Peyer's patch (tissue), 4 donors: ENCODE measurements around the gene MYO15B. TPM values are rescaled to one million over a fixed set of nuclear protein-coding genes. Genes with fewer than 3 reads are reported as not detected.
A peak's percentile ranks its signal among the peaks of the same experiment; 100 is the strongest.

Experiments
- DNase-seq, 3 donors: peaks; one replicate each; pipeline ENCODE4 v3.0.0-alpha.2; 2017 to 2019
- H3K27ac ChIP-seq, 4 donors: fragments of 200-600 bp; sonication (generic); one replicate each; pipeline ENCODE4 v1.5.1; 2016 to 2019
- H3K27me3 ChIP-seq, 2 donors: fragments of 200-600 bp; sonication (generic); one replicate each; pipeline ENCODE4 v1.5.1; 2019
- H3K36me3 ChIP-seq, 3 donors: fragments of 200-600 bp; sonication (generic); one replicate each; pipeline ENCODE4 v1.5.1; 2016 to 2019
- H3K4me1 ChIP-seq, 4 donors: fragments of 200-600 bp; sonication (generic); one replicate each; pipeline ENCODE4 v1.5.1; 2016 to 2019
- H3K4me3 ChIP-seq, 4 donors: fragments of 200-600 bp; sonication (generic); 1 replicate in 3 of 4; 2 replicates in 1 of 4; pipeline ENCODE4 v1.5.1; 2016 to 2019; ENCODE audit warnings: mild to moderate bottlenecking in 1 of 4
- H3K9me3 ChIP-seq, 4 donors: fragments of 200-600 bp; sonication (generic); one replicate each; pipeline ENCODE4 v1.5.1; 2016 to 2019; ENCODE audit warnings: mild to moderate bottlenecking in 1 of 4
- CTCF ChIP-seq, 6 experiments: fragments of 450-650 bp in 4 of 6; fragments of 200-600 bp in 2 of 6; sonication (generic) in 1 of 6; IDR thresholded peaks; one replicate each; pipeline ENCODE4 v1.5.1; 2017 to 2019; ENCODE audit warnings: antibody characterized with exemption in 6 of 6, mild to moderate bottlenecking in 3 of 6, moderate library complexity in 1 of 6
- POLR2A ChIP-seq, 2 donors: fragments of 450-650 bp; IDR thresholded peaks; one replicate each; pipeline ENCODE4 v1.5.1; 2017; ENCODE audit warnings: antibody characterized with exemption in 2 of 2, mild to moderate bottlenecking in 2 of 2, moderate library complexity in 2 of 2
- total RNA-seq, 4 donors: library from RNA; depleted of rRNA; stranded (reverse); fragments of >200 nt; gene quantifications; one replicate each; pipeline ENCODE4 v1.1.0, GENCODE V29; 2016

Gene MYO15B
- total RNA-seq, 4 donors from 2014 or later, result 552 to 2,671 (median 1,951) TPM

- Histone ChIP-seq H3K36me3 (no peaks in the 10 kb centered on the region), H3K4me3 (no peak overlapping the region), H3K4me1 (peaks cover 0 to 32% (median 0%) of the 10 kb centered on the region in 4 donors), H3K9me3 (no peaks in the 10 kb centered on the region), H3K27ac (peak overlapping the region in 1 of 4 donors; percentile 62), H3K27me3 (no peaks in the 10 kb centered on the region)
- no peak for DNase-seq
- no peak for TF ChIP-seq POLR2A (IDR thresholded peaks at IDR 0.05)
- TF ChIP-seq CTCF (IDR thresholded peaks at IDR 0.05), result no peak
These were observed 53.7 kb downstream of the MYO15B start for GRCh38 chr17:75641343-75641742.

DNA sequence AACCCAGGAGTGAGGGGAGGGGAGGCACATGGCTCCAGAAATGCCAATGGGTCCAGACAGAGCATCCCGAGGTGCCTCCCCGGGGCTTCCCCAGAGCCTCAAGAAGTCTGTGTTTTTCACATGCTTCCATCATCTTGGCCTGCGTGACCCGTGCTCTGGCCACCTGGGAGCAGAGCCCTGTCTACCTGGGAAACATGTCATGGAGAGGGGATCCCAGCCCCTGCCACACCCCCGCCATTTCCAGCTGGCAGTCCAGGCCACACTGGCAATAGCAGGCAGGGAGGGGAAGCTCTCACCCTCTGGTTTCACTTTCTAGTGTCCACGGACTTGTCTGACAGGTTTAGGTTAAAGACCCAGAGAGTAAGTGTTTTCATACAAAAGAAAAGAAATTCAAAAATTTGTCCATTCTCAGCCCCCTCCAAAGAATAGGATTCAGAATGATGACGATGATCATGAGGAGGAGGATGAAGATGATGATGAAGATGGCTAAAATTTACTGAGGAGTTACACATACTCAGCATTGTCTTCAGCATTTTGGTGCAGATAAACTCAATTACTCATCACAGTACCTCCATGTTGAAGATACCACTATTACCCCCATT lies 54.7 kb downstream of the MYO15B start:
- no peak overlapping the region for H3K4me3 ChIP-seq
- peak in 1 of 3 donors; percentile 60 for DNase-seq
- peak overlapping the region in 2 of 4 donors; percentile 16 to 62 for H3K27ac ChIP-seq
- H3K36me3 ChIP-seq, result no peaks in the 10 kb centered on the region
- H3K27me3 ChIP-seq, result no peaks in the 10 kb centered on the region
- no peaks in the 10 kb centered on the region for H3K9me3 ChIP-seq
- TF ChIP-seq CTCF (IDR thresholded peaks at IDR 0.05) (no peak), POLR2A (IDR thresholded peaks at IDR 0.05) (no peak)
- H3K4me1 ChIP-seq, result peaks cover 0 to 26% (median 0%) of the 10 kb centered on the region in 4 donors

DNA sequence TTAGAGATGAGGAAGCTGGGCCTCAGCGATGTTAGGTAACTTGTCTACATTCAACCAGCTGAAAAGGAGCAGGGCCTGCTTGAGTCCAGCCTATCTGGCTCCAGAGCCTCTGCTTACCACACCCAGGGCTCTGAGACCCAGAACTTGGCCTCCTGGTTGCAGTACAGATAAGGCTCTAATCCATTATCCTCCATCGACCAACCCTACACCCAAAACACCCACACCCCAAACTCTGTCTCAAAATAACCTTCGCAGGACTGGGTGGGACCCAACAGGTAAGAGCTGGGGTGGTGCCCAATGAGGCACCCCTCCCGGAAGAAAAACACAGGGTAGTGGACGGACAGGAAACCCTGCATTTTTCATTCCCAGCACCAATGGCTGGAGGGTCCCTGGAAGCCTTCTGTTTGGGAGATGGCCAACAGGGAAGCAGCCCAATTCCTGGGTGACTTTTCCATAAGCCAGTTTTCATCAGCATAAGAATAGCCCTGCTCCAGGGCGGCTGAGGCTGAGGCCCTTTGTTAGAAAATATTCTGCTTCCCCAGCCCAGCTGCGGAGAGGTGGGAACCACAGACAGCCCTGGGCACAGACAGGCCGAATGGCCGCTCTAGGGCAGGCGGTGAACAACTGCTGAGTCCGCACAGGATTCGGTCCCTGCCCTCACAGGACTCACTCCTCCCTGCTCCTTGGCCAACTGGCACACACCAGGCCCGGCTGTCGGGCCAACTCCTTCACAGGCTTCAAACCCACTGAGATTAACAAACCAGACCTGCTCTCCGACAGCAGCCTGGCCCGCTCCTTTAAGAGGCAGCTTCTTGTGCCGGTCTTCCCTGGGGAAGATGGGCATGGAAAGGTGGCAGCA lies 55.4 kb downstream of the MYO15B start:
- Histone ChIP-seq H3K36me3 (no peaks in the 10 kb centered on the region), H3K27ac (peak overlapping the region in 2 of 4 donors; percentile 16 to 62), H3K9me3 (no peaks in the 10 kb centered on the region), H3K27me3 (no peaks in the 10 kb centered on the region), H3K4me3 (no peak overlapping the region), H3K4me1 (peaks cover 0 to 19% (median 0%) of the 10 kb centered on the region in 4 donors)
- DNase-seq, result peak in 1 of 3 donors; percentile 50
- TF ChIP-seq CTCF (IDR thresholded peaks at IDR 0.05), result no peak
- TF ChIP-seq POLR2A (IDR thresholded peaks at IDR 0.05), result no peak

GRCh38 chr17:75643643-75644017 lies 56.0 kb downstream of the MYO15B start:
- Histone ChIP-seq H3K4me3 (no peak overlapping the region), H3K27ac (peak overlapping the region in 1 of 4 donors; percentile 62), H3K4me1 (peaks cover 0 to 18% (median 0%) of the 10 kb centered on the region in 4 donors), H3K27me3 (no peaks in the 10 kb centered on the region), H3K36me3 (no peaks in the 10 kb centered on the region), H3K9me3 (no peaks in the 10 kb centered on the region)
- TF ChIP-seq CTCF (IDR thresholded peaks at IDR 0.05) (no peak), POLR2A (IDR thresholded peaks at IDR 0.05) (no peak)
- no peak for DNase-seq

DNA sequence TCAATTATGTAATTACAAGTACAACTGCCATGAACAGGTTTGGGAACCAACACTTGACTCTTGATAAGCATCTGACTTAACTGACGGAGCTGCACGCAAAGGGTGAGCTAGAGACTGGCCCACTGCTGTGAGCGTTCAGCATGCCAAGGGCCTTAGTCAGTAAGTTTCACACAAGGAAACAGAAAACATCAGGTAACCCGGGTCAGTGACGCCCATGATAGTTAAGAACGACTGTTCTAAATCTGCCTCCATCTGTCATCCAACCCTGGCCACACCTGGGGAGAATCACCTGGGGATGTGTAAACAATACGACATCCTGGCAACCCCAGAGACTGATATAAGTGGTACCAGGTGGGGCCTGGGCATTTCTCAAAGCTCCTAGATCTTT lies 57.9 kb downstream of the MYO15B start:
- peak in 1 of 3 donors; percentile 83 for DNase-seq
- no peaks in the 10 kb centered on the region for H3K9me3 ChIP-seq
- peaks cover 0 to 9% (median 0%) of the 10 kb centered on the region in 3 donors for H3K36me3 ChIP-seq
- H3K4me1 ChIP-seq, result peaks cover 0 to 18% (median 0%) of the 10 kb centered on the region in 4 donors
- peak overlapping the region in 3 of 4 donors; percentile 80 to 96 (median 91) for H3K27ac ChIP-seq
- H3K27me3 ChIP-seq, result no peaks in the 10 kb centered on the region
- H3K4me3 ChIP-seq, result no peak overlapping the region
- no peak for TF ChIP-seq POLR2A (IDR thresholded peaks at IDR 0.05)
- no peak for TF ChIP-seq CTCF (IDR thresholded peaks at IDR 0.05)
